ENCODE measurements around the gene SRRM4.

The SRRM4 gene

DNA sequence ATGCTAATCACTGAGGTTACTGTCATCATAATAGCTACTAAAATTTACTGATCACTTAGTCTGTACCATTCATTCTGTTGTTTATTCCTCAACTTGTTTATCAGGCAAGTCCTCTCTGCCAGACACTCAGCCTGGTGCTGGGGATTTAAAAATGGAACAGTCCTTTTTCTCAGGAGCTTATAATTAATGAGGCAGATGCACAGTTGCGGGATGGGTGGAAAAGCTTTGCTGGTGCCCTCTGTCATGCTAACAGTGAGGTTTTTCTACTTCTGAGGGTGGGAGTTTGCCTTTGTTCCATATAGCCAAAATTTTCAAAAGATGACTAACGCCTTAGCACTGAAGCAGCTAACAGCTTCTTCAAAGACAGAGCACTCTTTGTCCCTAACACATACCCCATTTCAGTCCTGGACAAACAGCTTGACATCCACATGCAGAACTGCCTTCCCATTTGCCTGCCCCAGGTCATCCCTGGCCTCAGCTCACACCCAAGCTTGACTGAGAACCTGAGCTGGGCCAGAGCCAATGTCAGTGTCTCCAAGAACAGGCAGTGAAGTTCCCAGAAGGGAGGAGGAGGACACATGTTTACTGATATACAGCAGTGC is 166.6 kb downstream of the SRRM4 start:
- H3K27ac ChIP-seq (replicated peaks): no peak overlapping the region

DNA sequence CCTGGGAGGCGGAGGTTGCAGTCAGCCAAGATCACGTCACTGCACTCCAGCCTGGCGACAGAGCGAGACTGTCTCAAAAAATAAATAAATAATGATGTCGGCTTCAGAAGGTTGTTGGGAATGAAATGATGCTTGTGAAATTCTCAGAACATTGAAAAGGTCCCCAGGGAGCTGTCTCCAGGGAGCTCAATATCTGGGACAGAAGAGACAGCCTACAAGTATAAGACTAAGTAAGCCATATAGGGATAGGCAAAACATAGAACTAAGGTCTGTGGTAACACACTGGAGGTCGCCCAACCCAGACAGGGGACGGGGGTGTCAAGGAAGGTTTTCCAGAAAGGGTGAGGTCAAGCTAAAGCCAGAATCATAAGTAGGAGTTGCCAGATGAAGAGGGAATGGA is 167.9 kb downstream of the SRRM4 start:
- no peak for DNase-seq (ENCODE audit: low read depth in 1 of 2, low spot score in 1 of 2)
- Histone ChIP-seq H3K4me3 (replicated peaks; ENCODE audit: insufficient read depth, low read length) (no peak overlapping the region), H3K27ac (replicated peaks) (no peak overlapping the region), H3K27me3 (ENCODE audit: insufficient read depth, poor library complexity, severe bottlenecking) (no peaks in the 10 kb centered on the region)
- TF ChIP-seq POLR2AphosphoS5 (IDR thresholded peaks at IDR 0.05; ENCODE audit: low read depth) (no peak), SPI1 (IDR thresholded peaks at IDR 0.05; ENCODE audit: borderline replicate concordance, low read depth) (no peak), GABPA (IDR thresholded peaks at IDR 0.05; ENCODE audit: low read depth) (no peak)
- TF ChIP-seq, protein P1, sequence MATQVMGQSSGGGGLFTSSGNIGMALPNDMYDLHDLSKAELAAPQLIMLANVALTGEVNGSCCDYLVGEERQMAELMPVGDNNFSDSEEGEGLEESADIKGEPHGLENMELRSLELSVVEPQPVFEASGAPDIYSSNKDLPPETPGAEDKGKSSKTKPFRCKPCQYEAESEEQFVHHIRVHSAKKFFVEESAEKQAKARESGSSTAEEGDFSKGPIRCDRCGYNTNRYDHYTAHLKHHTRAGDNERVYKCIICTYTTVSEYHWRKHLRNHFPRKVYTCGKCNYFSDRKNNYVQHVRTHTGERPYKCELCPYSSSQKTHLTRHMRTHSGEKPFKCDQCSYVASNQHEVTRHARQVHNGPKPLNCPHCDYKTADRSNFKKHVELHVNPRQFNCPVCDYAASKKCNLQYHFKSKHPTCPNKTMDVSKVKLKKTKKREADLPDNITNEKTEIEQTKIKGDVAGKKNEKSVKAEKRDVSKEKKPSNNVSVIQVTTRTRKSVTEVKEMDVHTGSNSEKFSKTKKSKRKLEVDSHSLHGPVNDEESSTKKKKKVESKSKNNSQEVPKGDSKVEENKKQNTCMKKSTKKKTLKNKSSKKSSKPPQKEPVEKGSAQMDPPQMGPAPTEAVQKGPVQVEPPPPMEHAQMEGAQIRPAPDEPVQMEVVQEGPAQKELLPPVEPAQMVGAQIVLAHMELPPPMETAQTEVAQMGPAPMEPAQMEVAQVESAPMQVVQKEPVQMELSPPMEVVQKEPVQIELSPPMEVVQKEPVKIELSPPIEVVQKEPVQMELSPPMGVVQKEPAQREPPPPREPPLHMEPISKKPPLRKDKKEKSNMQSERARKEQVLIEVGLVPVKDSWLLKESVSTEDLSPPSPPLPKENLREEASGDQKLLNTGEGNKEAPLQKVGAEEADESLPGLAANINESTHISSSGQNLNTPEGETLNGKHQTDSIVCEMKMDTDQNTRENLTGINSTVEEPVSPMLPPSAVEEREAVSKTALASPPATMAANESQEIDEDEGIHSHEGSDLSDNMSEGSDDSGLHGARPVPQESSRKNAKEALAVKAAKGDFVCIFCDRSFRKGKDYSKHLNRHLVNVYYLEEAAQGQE (IDR thresholded peaks at IDR 0.05; ENCODE audit: insufficient replicate concordance, low read depth): no peak
- TF ChIP-seq, protein P2, sequence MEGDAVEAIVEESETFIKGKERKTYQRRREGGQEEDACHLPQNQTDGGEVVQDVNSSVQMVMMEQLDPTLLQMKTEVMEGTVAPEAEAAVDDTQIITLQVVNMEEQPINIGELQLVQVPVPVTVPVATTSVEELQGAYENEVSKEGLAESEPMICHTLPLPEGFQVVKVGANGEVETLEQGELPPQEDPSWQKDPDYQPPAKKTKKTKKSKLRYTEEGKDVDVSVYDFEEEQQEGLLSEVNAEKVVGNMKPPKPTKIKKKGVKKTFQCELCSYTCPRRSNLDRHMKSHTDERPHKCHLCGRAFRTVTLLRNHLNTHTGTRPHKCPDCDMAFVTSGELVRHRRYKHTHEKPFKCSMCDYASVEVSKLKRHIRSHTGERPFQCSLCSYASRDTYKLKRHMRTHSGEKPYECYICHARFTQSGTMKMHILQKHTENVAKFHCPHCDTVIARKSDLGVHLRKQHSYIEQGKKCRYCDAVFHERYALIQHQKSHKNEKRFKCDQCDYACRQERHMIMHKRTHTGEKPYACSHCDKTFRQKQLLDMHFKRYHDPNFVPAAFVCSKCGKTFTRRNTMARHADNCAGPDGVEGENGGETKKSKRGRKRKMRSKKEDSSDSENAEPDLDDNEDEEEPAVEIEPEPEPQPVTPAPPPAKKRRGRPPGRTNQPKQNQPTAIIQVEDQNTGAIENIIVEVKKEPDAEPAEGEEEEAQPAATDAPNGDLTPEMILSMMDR (IDR thresholded peaks at IDR 0.05; ENCODE audit: insufficient read depth, low read length): no peak

More for the DNA sequence above, 166.6 kb downstream of the SRRM4 start:
- TF ChIP-seq, protein P2 (IDR thresholded peaks at IDR 0.05; ENCODE audit: insufficient read depth, low read length): no peak
- TF ChIP-seq GABPA (IDR thresholded peaks at IDR 0.05; ENCODE audit: low read depth) (no peak), SPI1 (IDR thresholded peaks at IDR 0.05; ENCODE audit: borderline replicate concordance, low read depth) (no peak)
- TF ChIP-seq, protein P1 (IDR thresholded peaks at IDR 0.05; ENCODE audit: insufficient replicate concordance, low read depth): no peak
- Histone ChIP-seq H3K4me3 (replicated peaks; ENCODE audit: insufficient read depth, low read length) (no peak overlapping the region), H3K27me3 (ENCODE audit: insufficient read depth, poor library complexity, severe bottlenecking) (no peaks in the 10 kb centered on the region)
- DNase-seq (ENCODE audit: low read depth in 1 of 2, low spot score in 1 of 2): no peak

DNA sequence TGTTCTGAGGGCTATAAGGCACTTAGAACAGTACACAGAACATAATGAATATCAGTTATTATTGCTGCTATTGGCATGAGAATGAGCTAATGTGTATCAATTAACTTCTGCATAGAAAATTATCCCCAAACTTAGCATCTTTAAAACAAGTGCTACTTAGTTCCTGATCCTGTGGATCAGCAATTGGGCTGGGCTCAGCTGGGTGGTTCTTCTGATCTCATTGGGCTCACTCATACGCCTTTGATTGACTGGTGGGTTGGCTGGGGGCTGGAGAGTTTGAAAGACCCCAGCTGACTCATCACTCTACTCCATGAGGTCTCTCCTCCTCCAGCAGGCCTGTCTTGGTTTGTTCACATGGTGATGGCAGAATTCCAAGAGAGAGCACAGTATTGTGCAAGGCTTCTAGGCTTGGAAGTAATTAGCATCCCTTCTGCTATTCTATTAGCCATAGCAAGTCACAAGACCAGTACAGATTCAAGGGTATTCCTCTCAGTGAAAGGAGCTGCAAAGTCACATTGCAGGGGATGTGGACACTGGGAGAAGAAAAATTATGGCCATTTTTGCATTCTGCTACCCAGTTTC is 170.2 kb downstream of the SRRM4 start:
- Histone ChIP-seq H3K27ac (replicated peaks) (no peak overlapping the region), H3K27me3 (ENCODE audit: insufficient read depth, poor library complexity, severe bottlenecking) (no peaks in the 10 kb centered on the region), H3K4me3 (replicated peaks; ENCODE audit: insufficient read depth, low read length) (no peak overlapping the region)
- no peak for TF ChIP-seq POLR2AphosphoS5 (IDR thresholded peaks at IDR 0.05; ENCODE audit: low read depth)
- TF ChIP-seq, protein P2 (IDR thresholded peaks at IDR 0.05; ENCODE audit: insufficient read depth, low read length): no peak
- no peak for TF ChIP-seq SPI1 (IDR thresholded peaks at IDR 0.05; ENCODE audit: borderline replicate concordance, low read depth)
- TF ChIP-seq, protein P1 (IDR thresholded peaks at IDR 0.05; ENCODE audit: insufficient replicate concordance, low read depth): no peak
- no peak for TF ChIP-seq GABPA (IDR thresholded peaks at IDR 0.05; ENCODE audit: low read depth)
- DNase-seq (ENCODE audit: low read depth in 1 of 2, low spot score in 1 of 2): no peak

All from HL-60 (cell line).